CD1c-positive myeloid dendritic cell (primary cell): ENCODE results near the gene CREM.

Source experiments
- DNase-seq: peaks from one replicate; pipeline ENCODE4 v3.0.0-alpha.2; 2016; ENCODE audit errors: extremely low spot score

CREM gene

GRCh38 chr10:35219891-35220890 lies 93.5 kb downstream of the CREM start:
- no peak for DNase-seq

- DNase-seq: no peak
These were observed 96.4 kb downstream of the CREM start for GRCh38 chr10:35223016-35223415.

GRCh38 chr10:35224045-35224740 lies 97.5 kb downstream of the CREM start:
- no peak for DNase-seq

GRCh38 chr10:35225204-35225603 lies 98.6 kb downstream of the CREM start:
- DNase-seq: no peak

GRCh38 chr10:35226507-35226906 lies 99.9 kb downstream of the CREM start:
- DNase-seq: no peak

GRCh38 chr10:35228058-35228457 lies 101.4 kb downstream of the CREM start:
- DNase-seq: no peak

GRCh38 chr10:35231646-35232045 lies 105.0 kb downstream of the CREM start:
- no peak for DNase-seq

GRCh38 chr10:35232527-35232926 lies 105.9 kb downstream of the CREM start:
- DNase-seq: no peak

- DNase-seq: no peak
These were observed 107.4 kb downstream of the CREM start for GRCh38 chr10:35234073-35234472.

GRCh38 chr10:35236739-35237138 lies 110.1 kb downstream of the CREM start:
- DNase-seq: no peak

- no peak for DNase-seq
These were observed 111.3 kb downstream of the CREM start for GRCh38 chr10:35237766-35238512.

- no peak for DNase-seq
These were observed 117.9 kb downstream of the CREM start for GRCh38 chr10:35244549-35244948.

- no peak for DNase-seq
These were observed 120.2 kb downstream of the CREM start for GRCh38 chr10:35246770-35247343.

- no peak for DNase-seq
These were observed 124.9 kb downstream of the CREM start for GRCh38 chr10:35251373-35252100.

GRCh38 chr10:35257057-35257983 lies 130.7 kb downstream of the CREM start:
- DNase-seq: no peak

- no peak for DNase-seq
These were observed 133.2 kb downstream of the CREM start for GRCh38 chr10:35259769-35260397.

- DNase-seq: no peak
These were observed 135.8 kb downstream of the CREM start for GRCh38 chr10:35262436-35262835.
